ENCODE data around the gene SIRPB2.

The SIRPB2 gene

GRCh38 chr20:1479831-1480595, 11.2 kb downstream of the SIRPB2 start:
- Histone ChIP-seq H3K27ac (ENCODE audit: low read depth, low read length) (no peak overlapping the region), H3K4me1 (ENCODE audit: control insufficient read depth, low read length) (peaks cover 42% of the 10 kb centered on the region)
- TF ChIP-seq EZH2phosphoT487 (IDR thresholded peaks at IDR 0.05; ENCODE audit: borderline replicate concordance, low read length) = no peak
- TF ChIP-seq, protein P1, sequence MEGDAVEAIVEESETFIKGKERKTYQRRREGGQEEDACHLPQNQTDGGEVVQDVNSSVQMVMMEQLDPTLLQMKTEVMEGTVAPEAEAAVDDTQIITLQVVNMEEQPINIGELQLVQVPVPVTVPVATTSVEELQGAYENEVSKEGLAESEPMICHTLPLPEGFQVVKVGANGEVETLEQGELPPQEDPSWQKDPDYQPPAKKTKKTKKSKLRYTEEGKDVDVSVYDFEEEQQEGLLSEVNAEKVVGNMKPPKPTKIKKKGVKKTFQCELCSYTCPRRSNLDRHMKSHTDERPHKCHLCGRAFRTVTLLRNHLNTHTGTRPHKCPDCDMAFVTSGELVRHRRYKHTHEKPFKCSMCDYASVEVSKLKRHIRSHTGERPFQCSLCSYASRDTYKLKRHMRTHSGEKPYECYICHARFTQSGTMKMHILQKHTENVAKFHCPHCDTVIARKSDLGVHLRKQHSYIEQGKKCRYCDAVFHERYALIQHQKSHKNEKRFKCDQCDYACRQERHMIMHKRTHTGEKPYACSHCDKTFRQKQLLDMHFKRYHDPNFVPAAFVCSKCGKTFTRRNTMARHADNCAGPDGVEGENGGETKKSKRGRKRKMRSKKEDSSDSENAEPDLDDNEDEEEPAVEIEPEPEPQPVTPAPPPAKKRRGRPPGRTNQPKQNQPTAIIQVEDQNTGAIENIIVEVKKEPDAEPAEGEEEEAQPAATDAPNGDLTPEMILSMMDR (IDR thresholded peaks at IDR 0.05; ENCODE audit: low read depth, low read length, poor library complexity, severe bottlenecking) = no peak

GRCh38 chr20:1478566-1478965, 12.7 kb downstream of the SIRPB2 start:
- TF ChIP-seq, protein P1 (IDR thresholded peaks at IDR 0.05; ENCODE audit: low read depth, low read length, poor library complexity, severe bottlenecking) = no peak
- no peak for TF ChIP-seq EZH2phosphoT487 (IDR thresholded peaks at IDR 0.05; ENCODE audit: borderline replicate concordance, low read length)
- H3K27ac ChIP-seq (ENCODE audit: low read depth, low read length) = no peak overlapping the region

More at GRCh38 chr20:1479831-1480595, 11.2 kb downstream of the SIRPB2 start:
- peaks cover 5% of the 10 kb centered on the region; the same call in 1 of the 2 replicates for H3K79me2 ChIP-seq (ENCODE audit: control insufficient read depth, low read length)
- H3K4me3 ChIP-seq (ENCODE audit: low read length) = no peak overlapping the region
- no peaks in the 10 kb centered on the region for H4K20me1 ChIP-seq (ENCODE audit: control insufficient read depth, insufficient read depth, low read depth, low read length)
- no peaks in the 10 kb centered on the region for H3K9me3 ChIP-seq (ENCODE audit: control insufficient read depth, insufficient read depth, low read length)
- no peaks in the 10 kb centered on the region for H3F3A ChIP-seq (ENCODE audit: control insufficient read depth, insufficient read depth)
- H3K9me2 ChIP-seq (replicated peaks; ENCODE audit: control insufficient read depth, low read length) = no peaks in the 10 kb centered on the region
- H3K36me3 ChIP-seq (ENCODE audit: control insufficient read depth, low read length) = no peaks in the 10 kb centered on the region
- H3K27me3 ChIP-seq (ENCODE audit: control insufficient read depth, low read length) = no peaks in the 10 kb centered on the region
- H3K4me2 ChIP-seq (ENCODE audit: low read length) = no peak overlapping the region

DNA sequence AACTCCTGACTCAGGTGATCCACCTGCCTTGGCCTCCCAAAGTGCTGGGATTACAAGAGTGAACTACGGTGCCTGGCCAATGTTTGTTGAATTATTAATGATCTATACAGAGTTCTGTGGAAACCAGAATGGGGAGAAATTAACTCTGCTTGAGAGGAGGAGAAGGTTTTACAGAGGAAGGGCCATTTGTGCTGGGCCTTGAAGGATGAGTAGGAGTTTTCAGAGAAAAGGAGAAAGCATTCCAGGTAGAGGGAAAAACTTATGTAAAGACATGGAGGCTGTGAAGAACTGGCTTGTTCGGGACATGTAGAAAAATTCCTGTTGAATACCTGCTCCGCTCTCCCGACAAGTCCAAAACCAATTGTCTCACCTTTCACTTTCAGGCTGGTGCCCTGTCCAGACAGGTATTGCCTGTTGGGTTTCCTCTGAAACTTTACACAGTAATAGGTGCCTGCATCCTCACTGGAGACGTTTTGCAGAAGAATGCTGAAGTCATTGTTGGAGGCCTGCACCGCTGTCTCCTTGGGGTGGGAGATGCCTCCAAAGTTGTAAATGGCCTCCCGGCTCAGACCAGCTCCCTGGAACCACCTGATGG, 13.2 kb downstream of the SIRPB2 start:
- peaks cover 32% of the 10 kb centered on the region for H3K4me1 ChIP-seq (ENCODE audit: control insufficient read depth, low read length)
- no peaks in the 10 kb centered on the region for H3K9me2 ChIP-seq (replicated peaks; ENCODE audit: control insufficient read depth, low read length)
- TF ChIP-seq, protein P1 (IDR thresholded peaks at IDR 0.05; ENCODE audit: low read depth, low read length, poor library complexity, severe bottlenecking) = no peak
- no peak overlapping the region for H3K4me2 ChIP-seq (ENCODE audit: low read length)
- no peaks in the 10 kb centered on the region for H3K27me3 ChIP-seq (ENCODE audit: control insufficient read depth, low read length)
- H3K79me2 ChIP-seq (ENCODE audit: control insufficient read depth, low read length) = no peaks in the 10 kb centered on the region
- H3K27ac ChIP-seq (ENCODE audit: low read depth, low read length) = no peak overlapping the region
- H4K20me1 ChIP-seq (ENCODE audit: control insufficient read depth, insufficient read depth, low read depth, low read length) = no peaks in the 10 kb centered on the region
- no peaks in the 10 kb centered on the region for H3K36me3 ChIP-seq (ENCODE audit: control insufficient read depth, low read length)
- no peak overlapping the region for H3K4me3 ChIP-seq (ENCODE audit: low read length)
- H3F3A ChIP-seq (ENCODE audit: control insufficient read depth, insufficient read depth) = no peaks in the 10 kb centered on the region
- H3K9me3 ChIP-seq (ENCODE audit: control insufficient read depth, insufficient read depth, low read length) = no peaks in the 10 kb centered on the region

More at GRCh38 chr20:1478566-1478965, 12.7 kb downstream of the SIRPB2 start:
- H3F3A ChIP-seq (ENCODE audit: control insufficient read depth, insufficient read depth) = no peaks in the 10 kb centered on the region
- H3K4me3 ChIP-seq (ENCODE audit: low read length) = no peak overlapping the region
- H3K36me3 ChIP-seq (ENCODE audit: control insufficient read depth, low read length) = no peaks in the 10 kb centered on the region
- no peaks in the 10 kb centered on the region for H4K20me1 ChIP-seq (ENCODE audit: control insufficient read depth, insufficient read depth, low read depth, low read length)
- H3K79me2 ChIP-seq (ENCODE audit: control insufficient read depth, low read length) = no peaks in the 10 kb centered on the region
- H3K9me2 ChIP-seq (replicated peaks; ENCODE audit: control insufficient read depth, low read length) = no peaks in the 10 kb centered on the region
- no peak overlapping the region for H3K4me2 ChIP-seq (ENCODE audit: low read length)
- no peaks in the 10 kb centered on the region for H3K9me3 ChIP-seq (ENCODE audit: control insufficient read depth, insufficient read depth, low read length)
- H3K27me3 ChIP-seq (ENCODE audit: control insufficient read depth, low read length) = no peaks in the 10 kb centered on the region
- H3K4me1 ChIP-seq (ENCODE audit: control insufficient read depth, low read length) = peaks cover 32% of the 10 kb centered on the region

Data from DOHH2 (cell line).